Caco-2 (cell line): ENCODE measurements around the gene USF2. TPM values are rescaled to one million over a fixed set of nuclear protein-coding genes. Genes with fewer than 3 reads are reported as not detected.

Source experiments
- BruUV-seq: library from RNA; stranded (reverse); fragments of 400-500 nt; replicated peaks from 2 replicates; lab custom pipeline; 2021; lab: Mats Ljungman, UMichigan
- CTCF ChIA-PET: fragments of 300-600 bp; sonication (Branson Sonifier 250); formaldehyde crosslinking; loops from one replicate; lab custom pipeline; 2022; ENCODE audit warnings: antibody characterized with exemption; lab: Charles Lee
- POLR2A ChIA-PET: fragments of 300-600 bp; sonication (Branson Sonifier 250); formaldehyde crosslinking; loops from one replicate; lab custom pipeline; 2022; ENCODE audit warnings: antibody characterized with exemption; lab: Charles Lee
- DNase-seq, 2 experiments: peaks; one replicate each; pipeline versions ENCODE4 v3.0.0 to v3.0.0-alpha.2; 2020 to 2022
- H3K27me3 ChIP-seq: replicated peaks from 2 replicates; pipeline ENCODE4 v1.6.0; 2011; ENCODE audit warnings: low read length; ENCODE audit not compliant: control insufficient read depth, insufficient read depth
- H3K36me3 ChIP-seq: 2 replicates; pipeline ENCODE4 v1.5.1; 2011; ENCODE audit warnings: low read length; ENCODE audit not compliant: control insufficient read depth, insufficient read depth
- H3K4me1 ChIP-seq: fragments of 250-450 bp; sonication (Bioruptor Pico); 2 replicates; pipeline ENCODE4 v1.5.1; 2020; ENCODE audit warnings: mild to moderate bottlenecking
- H3K4me3 ChIP-seq: 2 replicates; pipeline ENCODE4 v1.5.1; 2011; ENCODE audit warnings: low read depth, mild to moderate bottlenecking, control low read depth, low read length
- H3K9me3 ChIP-seq: fragments of 250-450 bp; sonication (Bioruptor Pico); 2 replicates; pipeline ENCODE4 v1.5.1; 2020; ENCODE audit warnings: mild to moderate bottlenecking, moderate library complexity
- H3K27ac Mint-ChIP-seq: one replicate; pipeline ENCODE4 v1.8.0; 2022; ENCODE audit warnings: mixed read lengths; ENCODE audit not compliant: unreplicated experiment
- H3K27me3 Mint-ChIP-seq: one replicate; pipeline ENCODE4 v1.8.0; 2022; ENCODE audit warnings: mixed read lengths; ENCODE audit not compliant: insufficient read depth, unreplicated experiment
- H3K36me3 Mint-ChIP-seq: one replicate; pipeline ENCODE4 v1.8.0; 2022; ENCODE audit warnings: mild to moderate bottlenecking, mixed read lengths; ENCODE audit not compliant: insufficient read depth, unreplicated experiment
- H3K4me1 Mint-ChIP-seq: one replicate; pipeline ENCODE4 v1.8.0; 2022; ENCODE audit warnings: low read depth, mixed read lengths; ENCODE audit not compliant: unreplicated experiment
- H3K4me3 Mint-ChIP-seq: one replicate; pipeline ENCODE4 v1.8.0; 2022; ENCODE audit warnings: mild to moderate bottlenecking, moderate library complexity, mixed read lengths; ENCODE audit not compliant: unreplicated experiment
- H3K9me3 Mint-ChIP-seq: one replicate; pipeline ENCODE4 v1.8.0; 2022; ENCODE audit warnings: mixed read lengths; ENCODE audit not compliant: unreplicated experiment
- CTCF ChIP-seq, 2 experiments: fragments of 200-600 bp in 1 of 2; IDR thresholded peaks; 1 replicate in 1 of 2; 2 replicates in 1 of 2; pipeline versions ENCODE4 v1.5.1 to v1.8.0; 2011 to 2022; ENCODE audit warnings: antibody characterized with exemption in 1 of 2, control low read depth in 1 of 2, inconsistent platforms in 1 of 2, low read depth in 1 of 2, low read length in 1 of 2, mild to moderate bottlenecking in 1 of 2, moderate library complexity in 1 of 2; ENCODE audit not compliant: insufficient read depth in 1 of 2, severe bottlenecking in 1 of 2, unreplicated experiment in 1 of 2
- intact Hi-C: fragments of 100-400 bp; cut with micrococcal nuclease; formaldehyde crosslinking; loops from one replicate; pipeline ENCODE4 v1.10.0; 2022; ENCODE audit not compliant: unreplicated experiment
- total RNA-seq: library from RNA; stranded (reverse); gene quantifications from 2 replicates; pipeline ENCODE4 v1.2.3, GENCODE V29; 2022

The USF2 gene
- total RNA-seq, 1 experiment from 2014 or later, result 105 TPM

- Histone ChIP-seq H3K9me3 (no peaks in the 10 kb centered on the region), H3K4me3 (no peak within 1 kb of the TSS), H3K4me1 (peaks cover 4% of the 10 kb centered on the region; the same call in 1 of the 2 replicates), H3K36me3 (no peaks in the 10 kb centered on the region), H3K27me3 (no peaks in the 10 kb centered on the region; the same call in 1 of the 2 replicates)
- no TSS peak for BruUV-seq
- no peaks in the 10 kb centered on the region for H3K36me3 Mint-ChIP-seq
- H3K27me3 Mint-ChIP-seq, result peaks cover 7% of the 10 kb centered on the region
- intact Hi-C loops, result no loop called here
- H3K4me3 Mint-ChIP-seq, result no peak within 1 kb of the TSS
- DNase-seq, result no peak
- no peak within 1 kb of the TSS for H3K27ac Mint-ChIP-seq
- TF ChIP-seq CTCF (IDR thresholded peaks at IDR 0.05; ENCODE audit: insufficient read depth in 1 of 2, low read depth in 1 of 2, low read length in 1 of 2, severe bottlenecking in 1 of 2, unreplicated experiment in 1 of 2), result no peak
- CTCF ChIA-PET, result interaction anchor here (0.6 kb wide), 2 partner anchors 14 to 615 kb away, joined by 3 to 4 read pairs; partner anchors contain the start of gene ZNF302
- POLR2A ChIA-PET, result interaction anchor here (0.9 kb wide), 1 partner anchor 138 kb away, joined by 3 read pairs; no protein-coding TSS in a partner anchor
- H3K9me3 Mint-ChIP-seq, result no peaks in the 10 kb centered on the region
- H3K4me1 Mint-ChIP-seq, result no peaks in the 10 kb centered on the region
Observed at GRCh38 chr19:35291916-35292315, 23.2 kb downstream of the USF2 start, which contains the start of gene MAG. Gene MAG (plus strand): TSS chr19:35292161. CDS start chr19:35295409, 3,248 bp downstream.

- no peaks in the 10 kb centered on the region for H3K36me3 ChIP-seq
- Mint-ChIP-seq H3K36me3 (no peaks in the 10 kb centered on the region), H3K27ac (no peak overlapping the region), H3K27me3 (peaks cover 7% of the 10 kb centered on the region), H3K9me3 (no peaks in the 10 kb centered on the region), H3K4me3 (no peak overlapping the region), H3K4me1 (no peaks in the 10 kb centered on the region)
- no peak for DNase-seq
- CTCF ChIA-PET, result no interaction called here
- H3K9me3 ChIP-seq, result no peaks in the 10 kb centered on the region
- intact Hi-C loops, result no loop called here
- POLR2A ChIA-PET, result no interaction called here
- no peaks in the 10 kb centered on the region; the same call in 1 of the 2 replicates for H3K27me3 ChIP-seq
- H3K4me1 ChIP-seq, result peaks cover 4% of the 10 kb centered on the region; the same call in 1 of the 2 replicates
- BruUV-seq, result no TSS peak
- TF ChIP-seq CTCF (IDR thresholded peaks at IDR 0.05; ENCODE audit: insufficient read depth in 1 of 2, low read depth in 1 of 2, low read length in 1 of 2, severe bottlenecking in 1 of 2, unreplicated experiment in 1 of 2), result no peak
- no peak overlapping the region for H3K4me3 ChIP-seq
Observed at GRCh38 chr19:35292421-35293362, 23.9 kb downstream of the USF2 start.

- H3K4me3 Mint-ChIP-seq, result no peak overlapping the region
- DNase-seq, result no peak
- Histone ChIP-seq H3K27me3 (no peaks in the 10 kb centered on the region; the same call in 1 of the 2 replicates), H3K4me1 (peaks cover 4% of the 10 kb centered on the region; the same call in 1 of the 2 replicates), H3K4me3 (no peak overlapping the region), H3K36me3 (no peaks in the 10 kb centered on the region), H3K9me3 (no peaks in the 10 kb centered on the region)
- POLR2A ChIA-PET, result no interaction called here
- H3K36me3 Mint-ChIP-seq, result no peaks in the 10 kb centered on the region
- no peaks in the 10 kb centered on the region for H3K4me1 Mint-ChIP-seq
- CTCF ChIA-PET, result no interaction called here
- intact Hi-C loops, result no loop called here
- H3K27me3 Mint-ChIP-seq, result peaks cover 7% of the 10 kb centered on the region
- no peaks in the 10 kb centered on the region for H3K9me3 Mint-ChIP-seq
- H3K27ac Mint-ChIP-seq, result no peak overlapping the region
- no peak for TF ChIP-seq CTCF (IDR thresholded peaks at IDR 0.05; ENCODE audit: insufficient read depth in 1 of 2, low read depth in 1 of 2, low read length in 1 of 2, severe bottlenecking in 1 of 2, unreplicated experiment in 1 of 2)
- BruUV-seq, result no TSS peak
Observed at GRCh38 chr19:35293363-35293739, 24.6 kb downstream of the USF2 start.
